Activated T-helper 1 cell treated with anti-CD3 and anti-CD28 coated beads, Interleukin-2, amount 50 U/mL, for 16 hours (primary cell): ENCODE measurements around the gene ERICH6B.

Source experiments
- DNase-seq, 2 donors: peaks; one replicate each; pipeline ENCODE4 v3.0.0-alpha.2; 2020; ENCODE audit warnings: low read depth in 1 of 2, low spot score in 1 of 2

The ERICH6B gene

GRCh38 chr13:45545686-45546409 is 69.7 kb downstream of the ERICH6B start:
- no peak for DNase-seq

- no peak for DNase-seq
Observed at GRCh38 chr13:45544520-45544919, 71.0 kb downstream of the ERICH6B start.

GRCh38 chr13:45542878-45543277 is 72.7 kb downstream of the ERICH6B start:
- no peak for DNase-seq

- no peak for DNase-seq
Observed at GRCh38 chr13:45542391-45542790, 73.1 kb downstream of the ERICH6B start.

- DNase-seq = no peak
Observed at GRCh38 chr13:45541806-45542205, 73.7 kb downstream of the ERICH6B start.

- no peak for DNase-seq
Observed at GRCh38 chr13:45540864-45541263, 74.7 kb downstream of the ERICH6B start.

- no peak for DNase-seq
Observed at GRCh38 chr13:45540195-45540594, 75.3 kb downstream of the ERICH6B start.

- no peak for DNase-seq
Observed at GRCh38 chr13:45538382-45538781, 77.2 kb downstream of the ERICH6B start.

- no peak for DNase-seq
Observed at GRCh38 chr13:45537516-45537915, 78.0 kb downstream of the ERICH6B start.

- no peak for DNase-seq
Observed at GRCh38 chr13:45536224-45536623, 79.3 kb downstream of the ERICH6B start.

- DNase-seq = no peak
Observed at GRCh38 chr13:45534604-45535003, 80.9 kb downstream of the ERICH6B start.

GRCh38 chr13:45529758-45530157 is 85.8 kb downstream of the ERICH6B start:
- DNase-seq = no peak

- no peak for DNase-seq
Observed at GRCh38 chr13:45527699-45528462, 87.7 kb downstream of the ERICH6B start.

- DNase-seq = no peak
Observed at GRCh38 chr13:45522571-45522970, 93.0 kb downstream of the ERICH6B start.

- DNase-seq = no peak
Observed at GRCh38 chr13:45521297-45521696, 94.2 kb downstream of the ERICH6B start.

- no peak for DNase-seq
Observed at GRCh38 chr13:45519493-45519892, 96.0 kb downstream of the ERICH6B start.

GRCh38 chr13:45518525-45519245 is 96.9 kb downstream of the ERICH6B start:
- DNase-seq = no peak

- no peak for DNase-seq
Observed at GRCh38 chr13:45516757-45517156, 98.8 kb downstream of the ERICH6B start.

- no peak for DNase-seq
Observed at GRCh38 chr13:45512098-45512496, 103.4 kb downstream of the ERICH6B start.

- no peak for DNase-seq
Observed at GRCh38 chr13:45511310-45512097, 104.0 kb downstream of the ERICH6B start.

- no peak for DNase-seq
Observed at GRCh38 chr13:45510672-45511071, 104.9 kb downstream of the ERICH6B start.
